ENCODE results near the gene HPSE. TPM values are rescaled to one million over a fixed set of nuclear protein-coding genes. Genes with fewer than 3 reads are reported as not detected.

The HPSE gene
- total and polyA plus RNA-seq, 8 donors, result 1.3 to 19.2 (median 1.8) TPM

DNA sequence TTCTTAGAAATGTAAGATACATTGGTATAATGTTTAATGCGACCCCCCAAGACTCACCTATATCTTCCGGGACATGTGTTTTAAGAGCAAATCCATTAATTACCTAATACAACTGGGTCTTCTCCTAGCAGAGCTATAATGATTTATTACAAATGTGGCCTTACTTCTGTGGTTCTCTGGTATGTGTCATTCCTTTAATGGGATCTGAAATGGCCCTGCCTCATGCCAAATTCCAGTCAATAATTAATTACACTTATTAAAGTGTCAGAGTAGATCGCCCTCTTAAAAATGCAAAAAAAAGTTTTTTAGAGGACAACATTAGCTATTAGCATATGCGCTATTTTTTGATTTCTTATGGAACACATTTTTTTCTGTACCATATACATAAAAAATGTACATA lies 17.0 kb downstream of the HPSE start:
- no peak overlapping the region for H3K4me3 ChIP-seq
- H3K27me3 ChIP-seq, result no peaks in the 10 kb centered on the region
- intact Hi-C loops (cut with DNase I), result no loop called here
- TF ChIP-seq, protein P1, sequence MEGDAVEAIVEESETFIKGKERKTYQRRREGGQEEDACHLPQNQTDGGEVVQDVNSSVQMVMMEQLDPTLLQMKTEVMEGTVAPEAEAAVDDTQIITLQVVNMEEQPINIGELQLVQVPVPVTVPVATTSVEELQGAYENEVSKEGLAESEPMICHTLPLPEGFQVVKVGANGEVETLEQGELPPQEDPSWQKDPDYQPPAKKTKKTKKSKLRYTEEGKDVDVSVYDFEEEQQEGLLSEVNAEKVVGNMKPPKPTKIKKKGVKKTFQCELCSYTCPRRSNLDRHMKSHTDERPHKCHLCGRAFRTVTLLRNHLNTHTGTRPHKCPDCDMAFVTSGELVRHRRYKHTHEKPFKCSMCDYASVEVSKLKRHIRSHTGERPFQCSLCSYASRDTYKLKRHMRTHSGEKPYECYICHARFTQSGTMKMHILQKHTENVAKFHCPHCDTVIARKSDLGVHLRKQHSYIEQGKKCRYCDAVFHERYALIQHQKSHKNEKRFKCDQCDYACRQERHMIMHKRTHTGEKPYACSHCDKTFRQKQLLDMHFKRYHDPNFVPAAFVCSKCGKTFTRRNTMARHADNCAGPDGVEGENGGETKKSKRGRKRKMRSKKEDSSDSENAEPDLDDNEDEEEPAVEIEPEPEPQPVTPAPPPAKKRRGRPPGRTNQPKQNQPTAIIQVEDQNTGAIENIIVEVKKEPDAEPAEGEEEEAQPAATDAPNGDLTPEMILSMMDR (IDR thresholded peaks at IDR 0.05), result no peak
- H3K36me3 ChIP-seq, result peaks cover 0 to 4% of the 10 kb centered on the region in 2 donors
- H3K9me3 ChIP-seq, result no peaks in the 10 kb centered on the region
- no peak for DNase-seq
- no peak for ATAC-seq
- H3K4me1 ChIP-seq, result peaks cover 0 to 47% of the 10 kb centered on the region in 2 donors
- peak overlapping the region in 1 of 2 donors; percentile 88 for H3K27ac ChIP-seq

DNA sequence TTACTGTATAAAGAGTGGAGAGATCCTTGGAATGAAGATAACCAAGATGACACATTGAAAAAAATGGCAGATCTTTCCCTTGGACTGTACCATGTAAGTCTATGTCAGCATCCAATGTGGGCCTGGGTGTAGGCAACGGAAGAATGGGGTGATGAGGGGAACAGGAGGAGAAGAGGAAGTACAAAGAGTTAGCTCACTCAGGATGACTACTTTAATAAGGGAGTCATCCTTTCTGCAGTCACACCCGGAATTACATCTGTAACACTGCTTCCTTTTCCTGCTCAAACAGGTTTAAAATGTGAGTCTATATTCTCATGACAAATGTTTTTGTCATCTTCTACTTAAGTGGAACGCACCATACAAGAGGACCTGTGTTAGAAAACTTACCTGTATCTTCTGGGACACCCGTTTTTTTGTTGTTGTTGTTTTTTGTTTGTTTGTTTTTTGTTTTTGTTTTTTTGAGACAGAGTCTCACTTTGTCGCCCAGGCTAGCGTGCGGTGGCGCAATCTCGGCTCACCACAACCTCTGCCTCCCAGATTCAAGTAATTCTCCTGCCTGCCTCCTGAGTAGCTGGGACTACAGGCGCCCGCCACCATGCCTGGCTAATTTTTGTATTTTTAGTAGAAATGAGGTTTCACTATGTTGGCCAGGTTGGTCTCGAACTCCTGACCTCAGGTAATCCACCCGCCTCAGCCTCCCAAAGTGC lies 18.0 kb downstream of the HPSE start:
- ATAC-seq, result peak; percentile 67
- H3K27ac ChIP-seq, result peak overlapping the region in 1 of 2 donors; percentile 88

DNA sequence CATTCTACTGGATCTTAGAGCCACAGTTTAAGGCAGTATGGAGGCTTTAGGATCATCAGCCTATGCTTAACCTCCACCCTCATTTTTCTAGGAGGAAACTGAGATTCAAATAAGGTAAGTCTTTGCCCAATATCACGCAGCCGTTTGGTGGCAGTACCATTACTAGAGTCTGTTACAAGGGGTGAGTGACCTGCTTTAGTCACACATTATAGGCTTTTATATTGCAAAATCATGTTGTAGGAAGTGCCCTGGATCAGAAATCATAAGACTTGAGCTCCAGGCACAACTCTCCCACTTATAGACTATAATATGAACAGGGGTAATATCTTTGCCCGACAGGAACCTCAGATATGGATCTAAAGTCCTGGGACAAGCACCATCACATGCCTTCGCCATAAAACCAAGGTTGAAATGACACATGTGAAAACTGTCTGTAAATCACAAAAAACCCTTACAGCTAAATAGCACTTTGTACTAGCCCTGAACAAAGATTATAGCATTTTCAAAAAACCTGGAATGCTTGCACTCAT lies 19.2 kb downstream of the HPSE start:
- ATAC-seq (no peak), DNase-seq (no peak)
- Histone ChIP-seq H3K4me1 (peaks cover 0 to 29% of the 10 kb centered on the region in 2 donors), H3K9me3 (no peaks in the 10 kb centered on the region), H3K4me3 (no peak overlapping the region), H3K27ac (peak overlapping the region in 1 of 2 donors; percentile 88), H3K36me3 (peaks cover 0 to 4% of the 10 kb centered on the region in 2 donors), H3K27me3 (no peaks in the 10 kb centered on the region)
- intact Hi-C loops (cut with DNase I), result no loop called here
- TF ChIP-seq, protein P1 (IDR thresholded peaks at IDR 0.05), result no peak

More for the DNA sequence above, 18.0 kb downstream of the HPSE start:
- Histone ChIP-seq H3K4me1 (peaks cover 0 to 41% of the 10 kb centered on the region in 2 donors), H3K4me3 (no peak overlapping the region), H3K36me3 (peaks cover 0 to 4% of the 10 kb centered on the region in 2 donors), H3K27me3 (no peaks in the 10 kb centered on the region), H3K9me3 (no peaks in the 10 kb centered on the region)
- DNase-seq, result peak in 1 of 4 donors; percentile 85
- intact Hi-C loops (cut with DNase I), result no loop called here
- TF ChIP-seq, protein P1 (IDR thresholded peaks at IDR 0.05), result no peak

DNA sequence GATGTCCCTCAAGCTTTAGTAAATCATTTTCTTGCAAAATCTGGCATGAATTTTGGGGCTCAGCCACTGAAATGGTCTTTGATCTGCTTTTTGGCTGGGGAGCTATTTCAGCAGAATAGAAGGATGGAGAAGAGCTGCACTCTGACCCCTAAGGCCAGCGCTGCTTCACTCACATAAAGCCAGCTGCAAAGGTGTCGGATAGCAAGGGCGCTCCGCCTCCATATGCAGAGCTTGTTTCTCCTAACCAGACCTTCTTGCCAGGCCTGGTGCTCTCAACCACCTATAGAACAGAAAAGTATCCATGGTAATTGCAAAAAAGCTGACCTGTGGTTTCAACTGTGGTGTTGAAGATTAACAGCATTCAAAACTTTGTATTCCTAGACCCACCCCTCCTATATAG lies 26.0 kb downstream of the HPSE start:
- peaks cover 0 to 7% of the 10 kb centered on the region in 2 donors for H3K36me3 ChIP-seq
- H3K9me3 ChIP-seq, result no peaks in the 10 kb centered on the region
- H3K27me3 ChIP-seq, result no peaks in the 10 kb centered on the region
- TF ChIP-seq, protein P1 (IDR thresholded peaks at IDR 0.05), result no peak
- no peaks in the 10 kb centered on the region for H3K4me1 ChIP-seq
- intact Hi-C loops (cut with DNase I), result no loop called here
- H3K27ac ChIP-seq, result no peak overlapping the region
- H3K4me3 ChIP-seq, result no peak overlapping the region
- ATAC-seq (no peak), DNase-seq (no peak)

DNA sequence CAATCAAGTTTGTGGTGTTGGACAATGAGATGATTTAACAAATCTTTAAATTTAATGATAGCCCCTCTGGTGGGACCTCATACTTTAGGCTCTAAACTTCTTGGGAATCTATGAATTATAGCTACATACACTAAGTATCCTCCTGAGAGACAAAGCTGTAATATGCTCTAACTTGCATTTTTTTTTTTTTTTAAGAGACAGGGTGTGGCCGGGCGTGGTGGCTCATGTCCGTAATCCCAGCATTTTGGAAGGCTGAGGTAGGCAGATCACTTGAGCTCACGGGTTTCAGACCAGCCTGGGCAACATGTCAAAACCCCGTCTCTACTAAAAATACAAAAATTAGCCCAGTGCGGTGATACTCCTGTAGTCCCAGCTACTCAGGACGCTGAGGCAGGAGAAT lies 26.7 kb downstream of the HPSE start:
- Histone ChIP-seq H3K27ac (no peak overlapping the region), H3K4me1 (no peaks in the 10 kb centered on the region), H3K9me3 (no peaks in the 10 kb centered on the region), H3K36me3 (peaks cover 0 to 7% of the 10 kb centered on the region in 2 donors), H3K4me3 (no peak overlapping the region), H3K27me3 (no peaks in the 10 kb centered on the region)
- ATAC-seq (no peak), DNase-seq (no peak)
- TF ChIP-seq, protein P1 (IDR thresholded peaks at IDR 0.05), result no peak
- intact Hi-C loops (cut with DNase I), result no loop called here
